HG03439 (cell line): Measurements from ENCODE around the gene MYDGF.
"Not testable (repeated sequence)": the region's sequence is repeated elsewhere in the genome, so short reads cannot be mapped to it uniquely, and the experiment has no call there.

ENCODE experiments used
- ATAC-seq: cut with Tn5 transposase; IDR thresholded peaks from one replicate; pipeline ENCODE4 v1.9.1; 2021; ENCODE audit warnings: mild to moderate bottlenecking, moderate library complexity; ENCODE audit not compliant: unreplicated experiment

MYDGF gene

DNA sequence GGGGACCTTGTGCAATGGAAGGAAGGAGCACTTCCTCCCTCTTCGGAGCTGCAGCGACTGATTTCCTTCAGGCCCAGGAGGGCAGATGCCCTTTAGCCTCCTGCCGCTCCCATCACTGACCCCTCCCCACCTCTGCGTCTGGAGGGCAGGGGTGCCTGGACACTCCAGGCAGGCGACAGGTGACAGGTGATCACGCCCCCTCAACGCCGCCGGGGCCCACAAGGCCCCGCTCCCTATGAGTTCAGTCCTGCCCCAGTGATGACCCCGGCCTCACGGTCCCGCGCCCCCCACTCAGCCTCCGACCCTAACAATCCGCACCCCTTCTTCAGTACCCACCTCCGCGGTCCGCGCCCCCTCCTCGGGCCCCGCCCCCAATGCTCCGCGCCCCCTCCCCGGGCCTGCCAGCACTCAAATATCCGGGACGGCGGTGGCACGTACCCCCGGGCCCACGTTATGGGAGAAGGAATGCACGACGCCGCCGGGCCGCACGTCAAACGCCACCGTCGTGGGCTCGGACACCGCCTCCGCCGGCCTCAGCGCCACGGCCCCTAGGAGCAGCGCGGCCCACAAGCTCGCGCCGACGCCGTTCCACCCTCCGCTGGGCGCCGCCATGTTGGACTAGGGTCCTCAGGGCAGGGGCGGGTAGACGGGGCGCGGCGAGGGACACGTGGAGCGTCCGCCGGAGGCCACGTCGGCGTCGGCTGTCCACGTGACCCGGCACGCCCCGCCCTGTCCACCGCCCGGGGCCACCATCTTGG is at the start of gene MYDGF:
TSS of gene MYDGF (minus strand) at position 620 of the 758 bp plus-strand sequence. CDS start at position 612, 8 bp downstream.
- ATAC-seq, result peak; percentile 90

DNA sequence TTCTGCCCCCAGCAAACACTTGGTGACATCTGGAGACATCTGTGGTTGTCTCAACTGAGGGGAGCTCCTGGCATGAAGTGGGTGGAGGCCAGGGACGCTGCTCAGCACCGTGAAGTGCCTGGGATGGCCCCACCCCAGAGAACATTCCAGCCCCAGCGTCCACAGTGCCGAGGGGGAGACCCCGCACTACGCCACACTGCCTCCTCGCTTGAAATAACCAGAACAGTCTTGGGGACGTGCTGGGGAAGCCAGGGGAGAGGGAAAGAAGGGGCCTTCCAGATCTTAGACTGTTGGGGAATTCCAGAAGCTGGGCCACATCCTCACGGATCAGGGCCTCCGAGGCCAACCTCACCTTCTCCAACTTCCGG is 49.3 kb upstream of the MYDGF start:
- ATAC-seq, result no peak

DNA sequence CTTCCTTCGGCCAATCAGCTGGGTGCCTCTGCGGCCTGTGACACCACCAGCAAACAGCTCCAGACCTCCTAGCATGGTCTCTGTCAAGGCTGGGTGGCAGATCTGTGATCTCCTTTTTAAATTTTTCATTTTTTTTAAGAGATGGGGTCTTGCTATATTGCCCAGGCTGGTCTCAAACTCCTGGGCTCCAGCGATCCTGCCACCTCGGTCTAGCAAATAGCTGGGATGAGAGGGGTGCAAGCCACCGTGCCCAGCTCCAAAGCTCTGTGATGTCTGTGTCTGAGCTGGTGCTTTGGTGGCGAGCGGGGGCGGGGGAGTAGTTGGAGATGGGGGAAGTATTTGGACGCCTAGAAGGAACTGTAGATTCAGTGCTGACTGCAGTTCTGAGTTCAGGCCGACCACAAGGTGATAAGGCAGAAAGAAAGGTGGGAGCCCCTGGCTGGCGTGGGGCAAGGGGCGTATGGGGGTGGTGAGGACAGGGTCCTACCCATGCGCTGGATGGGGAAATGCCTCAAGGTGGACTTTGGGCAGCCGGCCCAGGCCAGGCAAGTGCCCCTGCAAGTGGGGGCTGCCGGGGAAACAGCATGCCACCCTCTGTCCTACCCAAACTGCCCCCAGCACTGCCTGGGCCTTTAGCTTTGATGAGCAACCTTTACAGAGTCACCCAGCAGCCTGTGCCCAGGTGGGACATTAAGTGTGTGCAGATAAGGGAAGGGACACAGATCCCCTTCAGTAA is 48.0 kb upstream of the MYDGF start:
- no peak for ATAC-seq

DNA sequence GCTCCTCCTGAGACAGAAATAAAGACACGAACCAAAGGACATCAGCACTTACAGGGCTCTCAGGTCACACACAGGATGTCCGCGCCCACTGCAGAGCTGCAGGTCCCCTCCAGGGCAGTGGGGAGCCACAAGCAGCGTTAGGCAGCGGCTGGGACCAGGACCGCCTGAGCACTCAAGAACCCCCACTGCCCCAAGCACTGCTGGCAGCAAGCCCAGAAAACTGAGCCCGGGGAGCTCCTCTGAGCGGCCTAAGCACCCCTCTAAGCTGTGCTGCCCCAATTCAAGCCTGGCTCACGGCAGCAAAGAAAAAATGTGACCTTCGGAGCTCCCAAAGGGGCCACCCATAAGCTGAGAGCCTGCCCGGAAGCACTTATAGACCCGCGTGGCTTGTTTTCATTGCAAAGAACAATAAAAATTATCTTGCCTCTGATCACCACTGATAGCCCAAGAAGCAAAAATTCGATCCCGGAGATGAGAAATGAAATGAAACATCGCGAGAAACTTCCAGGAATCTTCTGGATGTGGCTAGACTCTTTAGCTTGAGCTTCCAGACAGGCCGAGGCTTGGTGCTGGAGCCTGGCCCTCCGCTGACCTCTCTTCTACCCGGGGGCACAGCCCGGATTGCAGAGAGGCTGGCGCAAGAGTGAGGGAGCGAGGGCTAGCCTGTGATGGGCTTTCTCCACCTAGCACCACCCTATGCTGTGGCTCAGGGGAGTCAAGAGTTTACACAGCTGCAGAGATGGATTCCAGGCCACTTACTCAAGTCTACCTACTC is 47.2 kb upstream of the MYDGF start:
- ATAC-seq, result no peak

GRCh38 chr19:4715529-4716221 is 45.5 kb upstream of the MYDGF start:
- no peak for ATAC-seq

- not testable (repeated sequence) for ATAC-seq
These were observed 45.0 kb upstream of the MYDGF start for GRCh38 chr19:4715178-4715528.

- ATAC-seq, result no peak
These were observed 43.9 kb upstream of the MYDGF start for GRCh38 chr19:4714016-4714415.

GRCh38 chr19:4713384-4713951 is 43.3 kb upstream of the MYDGF start:
- ATAC-seq, result no peak

- no peak for ATAC-seq
These were observed 42.6 kb upstream of the MYDGF start for GRCh38 chr19:4712771-4713170.

DNA sequence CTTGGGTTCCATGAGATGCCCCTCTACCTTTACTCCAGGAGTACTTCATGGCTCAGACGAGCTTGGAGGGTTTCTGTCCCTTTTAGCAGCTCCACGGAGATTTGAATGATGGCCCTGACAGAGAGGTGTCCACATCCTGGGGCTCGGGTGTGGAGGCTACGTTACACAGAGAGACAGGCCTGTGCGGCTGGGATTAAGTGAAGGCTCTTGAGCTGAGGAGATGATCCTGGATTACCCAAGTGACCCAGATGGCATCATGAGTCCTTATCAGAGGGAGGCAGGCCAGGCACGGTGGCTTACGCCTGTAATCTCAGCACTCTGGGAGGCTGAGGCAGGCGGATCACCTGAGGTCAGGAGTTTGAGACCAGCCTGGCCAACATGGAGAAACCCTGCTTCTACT is 41.1 kb upstream of the MYDGF start:
- no peak for ATAC-seq

GRCh38 chr19:4710281-4710600 is 40.1 kb upstream of the MYDGF start:
- ATAC-seq, result no peak

DNA sequence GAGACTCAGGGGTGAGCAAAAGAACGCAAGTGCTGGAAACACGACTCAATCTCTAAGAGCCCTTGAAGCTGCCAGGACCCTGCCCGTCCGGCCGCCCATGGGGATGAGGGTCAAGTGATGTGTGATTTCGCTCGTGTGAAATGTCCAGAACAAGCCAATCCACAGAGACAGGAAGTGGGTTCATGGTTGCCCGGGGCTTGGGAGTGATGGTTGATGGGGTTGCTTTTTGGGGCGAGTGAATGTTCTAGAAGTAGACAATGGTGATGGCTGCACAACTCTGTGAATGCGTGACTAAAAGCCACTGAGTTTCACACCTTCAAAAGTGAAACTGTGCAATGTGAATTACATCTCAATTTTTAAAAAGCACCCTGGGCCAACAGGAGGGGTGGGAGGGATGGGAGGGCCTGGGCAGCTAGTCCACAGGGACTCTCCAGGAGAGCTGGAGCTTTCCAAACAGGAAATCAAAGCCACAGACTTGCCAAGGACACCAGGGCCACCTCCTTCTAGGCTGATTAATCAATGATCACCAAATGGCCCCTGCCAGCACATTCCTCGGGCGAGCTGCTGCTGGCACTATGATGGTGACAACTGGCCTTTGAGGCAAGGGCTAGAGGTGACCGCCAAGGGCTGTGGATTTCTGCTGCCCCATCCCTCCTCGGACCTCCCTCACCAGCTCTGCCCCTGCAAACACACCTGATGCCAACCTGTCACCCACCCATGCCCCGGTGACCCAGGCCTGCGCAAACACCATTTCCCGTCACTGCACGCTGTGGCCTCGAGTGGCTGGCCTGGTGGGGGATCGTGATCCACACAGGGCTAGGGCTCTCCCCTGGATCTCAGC is 39.5 kb upstream of the MYDGF start:
- no peak for ATAC-seq

DNA sequence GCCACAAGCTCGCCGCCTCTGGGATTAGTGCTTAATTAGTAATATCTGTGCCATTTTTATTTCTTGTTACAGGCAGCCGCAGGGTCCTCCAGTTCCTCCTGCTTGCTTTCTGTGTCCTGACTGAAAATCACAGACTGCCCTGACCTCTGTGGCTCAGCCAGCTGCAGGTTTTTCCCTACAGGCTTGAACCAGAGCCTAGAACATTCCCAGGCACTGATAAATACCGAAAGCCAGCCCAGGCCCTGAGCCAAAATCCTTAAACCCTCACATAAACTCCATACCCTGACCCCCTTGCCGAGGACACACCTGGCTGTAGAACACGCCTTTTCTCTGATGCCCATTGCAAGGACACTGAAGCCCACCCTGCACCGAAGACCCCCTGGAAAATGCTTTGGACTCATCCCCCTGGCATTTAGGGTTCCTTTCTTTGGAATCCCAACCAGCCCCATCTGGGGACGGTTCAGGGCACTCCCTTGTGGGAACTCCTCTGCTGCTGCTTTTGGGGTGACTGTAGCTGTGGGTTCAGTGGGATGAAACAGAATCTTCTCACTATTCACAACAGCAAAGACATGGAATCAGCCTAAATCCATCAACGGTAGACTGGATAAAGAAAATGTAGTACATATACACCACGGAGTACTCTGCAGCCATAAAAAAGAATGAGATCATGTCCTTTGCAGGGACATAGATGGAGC is 38.0 kb upstream of the MYDGF start:
- ATAC-seq, result no peak

DNA sequence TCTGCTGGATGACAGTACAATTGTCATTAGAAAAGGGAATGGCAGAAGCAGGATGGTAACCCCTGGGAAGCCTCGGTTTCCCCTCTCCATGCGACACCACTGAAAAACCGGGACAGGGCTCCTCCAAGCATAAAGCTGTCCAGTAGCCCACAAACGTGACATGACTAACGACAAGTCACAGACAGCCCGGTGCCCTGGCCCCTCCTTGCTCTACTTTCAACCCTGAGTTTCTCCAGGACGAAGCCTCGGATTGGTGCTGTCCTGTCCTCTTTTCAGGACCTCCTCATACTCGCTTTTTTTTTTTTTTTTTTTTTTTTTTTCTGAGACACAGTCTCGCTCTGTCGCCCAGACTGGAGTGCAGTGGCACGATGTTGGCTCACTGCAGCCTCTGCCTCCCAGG is 37.2 kb upstream of the MYDGF start:
- ATAC-seq, result no peak

- no peak for ATAC-seq
These were observed 35.4 kb upstream of the MYDGF start for GRCh38 chr19:4705413-4706131.

DNA sequence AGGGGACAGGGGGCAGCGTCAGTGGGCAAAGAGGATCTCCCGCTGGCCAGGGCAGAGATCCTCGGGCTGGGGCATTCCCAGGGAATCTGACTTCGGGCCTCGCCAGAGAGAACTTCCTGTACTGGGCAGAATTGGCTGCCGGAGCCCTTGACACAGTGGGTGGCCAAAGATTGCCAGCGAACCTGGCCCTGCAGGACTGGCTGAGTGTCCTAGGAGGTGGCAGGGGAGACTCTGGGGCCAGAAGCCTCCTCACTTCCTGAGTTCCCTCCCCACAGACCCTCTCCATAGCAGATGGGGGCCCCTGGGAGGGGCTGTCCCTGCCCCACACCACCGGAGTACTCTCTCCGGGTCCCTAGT is 34.2 kb upstream of the MYDGF start:
- no peak for ATAC-seq

DNA sequence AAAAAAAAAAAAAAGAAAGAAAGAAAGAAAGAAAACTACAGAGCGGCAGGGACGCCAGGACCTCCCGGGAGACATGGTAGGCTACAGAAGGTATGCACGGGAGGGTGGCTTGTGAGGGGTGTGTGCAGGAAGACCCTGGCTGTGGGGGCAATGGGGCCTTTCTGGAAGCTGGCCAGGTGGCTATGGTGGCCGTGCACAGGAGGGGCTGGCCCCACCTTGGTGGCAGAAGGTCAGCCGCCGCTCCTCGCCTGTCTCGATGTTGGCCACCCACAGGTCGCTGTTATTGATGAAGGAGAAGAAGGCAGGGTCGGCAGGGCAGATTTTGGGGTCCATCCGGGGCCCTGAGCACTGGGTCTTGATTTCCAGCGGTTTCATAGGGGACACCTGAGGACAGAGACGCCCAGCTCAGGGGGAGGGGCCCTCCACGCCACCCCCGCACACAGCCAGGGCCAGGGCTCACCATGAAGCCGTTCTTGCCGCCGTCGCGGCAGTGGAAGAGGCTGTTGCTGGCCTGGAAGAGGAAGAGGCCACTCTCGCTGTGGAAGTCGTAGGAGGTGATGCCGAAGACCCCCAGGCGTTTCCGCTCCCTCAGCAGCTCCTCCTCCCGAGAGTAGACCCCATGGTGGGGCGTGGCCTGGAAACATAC is 33.7 kb upstream of the MYDGF start:
- no peak for ATAC-seq

- no peak for ATAC-seq
These were observed 32.6 kb upstream of the MYDGF start for GRCh38 chr19:4702764-4703163.
